ENCODE measurements around the gene TCFL5. TPM values are rescaled to one million over a fixed set of nuclear protein-coding genes. Genes with fewer than 3 reads are reported as not detected.

Gene TCFL5
- total and polyA plus RNA-seq, 2 donors: 10.9 to 13.0 TPM

DNA sequence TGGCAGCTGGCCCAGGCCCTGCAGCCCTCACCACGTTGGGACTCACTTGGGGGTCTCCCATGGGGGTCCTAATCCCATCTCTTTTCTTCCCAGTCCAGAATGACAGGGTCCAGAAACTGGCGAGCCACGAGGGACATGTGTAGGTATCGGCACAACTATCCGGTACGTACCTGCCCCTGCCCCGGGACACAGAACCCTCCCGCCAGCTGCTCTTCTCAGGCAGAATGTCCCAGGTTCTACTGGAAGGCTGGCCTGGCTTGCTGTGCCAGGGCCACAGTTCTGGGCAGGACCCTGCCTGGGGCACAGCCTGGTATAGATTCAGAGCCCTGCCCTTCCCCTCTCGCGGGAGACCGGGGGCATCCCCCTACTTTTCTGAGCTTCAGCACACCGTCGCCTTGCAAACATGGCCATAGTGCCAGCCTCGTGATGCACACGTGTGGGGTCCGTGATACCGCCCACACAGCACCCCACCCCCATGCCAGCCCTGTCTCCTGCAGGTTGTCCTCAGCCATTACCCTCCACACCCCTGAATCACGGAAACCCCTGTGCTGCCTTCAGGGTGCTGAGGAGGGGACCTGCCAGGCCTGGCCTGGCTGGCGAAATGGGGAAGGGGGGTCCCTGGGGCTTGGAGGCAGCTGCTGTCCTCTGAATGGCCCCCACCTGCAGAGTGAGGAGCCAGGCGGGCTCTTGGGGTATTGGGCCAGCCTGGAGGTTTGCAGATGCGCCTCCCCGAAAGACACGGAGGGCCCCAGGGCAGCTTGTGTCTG lies 54.0 kb downstream of the TCFL5 start:
- Histone ChIP-seq H3K36me3 (ENCODE audit: control insufficient read depth in 2 of 2, insufficient read depth in 2 of 2, low read length in 1 of 2) (peaks cover 50 to 54% of the 10 kb centered on the region in 2 donors), H3K9me3 (ENCODE audit: control insufficient read depth in 2 of 2, insufficient read depth in 1 of 2, low read length in 1 of 2) (no peaks in the 10 kb centered on the region), H3K4me1 (ENCODE audit: control insufficient read depth in 2 of 2, insufficient read depth in 2 of 2, low read length in 2 of 2) (peaks cover 13 to 24% of the 10 kb centered on the region in 2 donors), H3K27me3 (ENCODE audit: control insufficient read depth in 2 of 2, insufficient read depth in 1 of 2, low read length in 1 of 2) (no peaks in the 10 kb centered on the region), H3K27ac (ENCODE audit: low read depth in 1 of 2, low read length in 1 of 2) (no peak overlapping the region), H3K4me3 (ENCODE audit: low read length in 2 of 2) (no peak overlapping the region)
- no peak for DNase-seq (ENCODE audit: low read depth in 6 of 9, low spot score in 9 of 9)
- 96% methylated on average over 23 of the region's 23 CpGs for WGBS

DNA sequence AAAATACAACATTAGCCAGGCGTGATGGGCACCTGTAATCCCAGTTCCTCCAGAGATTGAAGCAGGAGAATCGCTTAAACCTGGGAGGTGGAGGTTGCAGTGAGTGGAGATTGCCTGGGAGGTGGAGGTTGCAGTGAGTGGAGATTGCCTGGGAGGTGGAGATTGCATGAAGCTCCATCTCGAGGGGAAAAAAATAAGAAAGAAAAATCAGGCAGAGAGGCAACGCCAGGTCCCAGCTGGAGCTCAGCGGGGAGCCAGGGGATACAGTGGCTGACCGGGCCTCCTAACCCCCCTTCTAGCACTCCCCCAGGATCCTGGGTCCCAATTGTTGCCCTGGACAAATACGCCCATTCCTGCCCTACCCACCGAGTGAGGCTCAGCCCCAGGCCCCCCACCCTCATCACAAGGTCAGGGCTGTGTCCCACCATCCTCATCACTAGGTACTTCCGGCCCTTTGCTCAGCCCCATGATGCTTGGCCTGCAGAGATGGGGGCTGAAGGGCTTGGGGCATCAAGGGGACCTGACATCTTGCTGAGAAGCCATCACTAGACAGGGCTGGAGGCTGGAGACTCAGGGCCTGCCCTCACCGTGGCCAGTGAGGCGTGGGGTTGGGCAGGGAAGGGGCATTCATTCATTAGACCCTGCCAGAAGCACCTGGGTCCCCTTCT lies 55.1 kb downstream of the TCFL5 start:
- no peaks in the 10 kb centered on the region for H3K9me3 ChIP-seq (ENCODE audit: control insufficient read depth in 2 of 2, insufficient read depth in 1 of 2, low read length in 1 of 2)

DNA sequence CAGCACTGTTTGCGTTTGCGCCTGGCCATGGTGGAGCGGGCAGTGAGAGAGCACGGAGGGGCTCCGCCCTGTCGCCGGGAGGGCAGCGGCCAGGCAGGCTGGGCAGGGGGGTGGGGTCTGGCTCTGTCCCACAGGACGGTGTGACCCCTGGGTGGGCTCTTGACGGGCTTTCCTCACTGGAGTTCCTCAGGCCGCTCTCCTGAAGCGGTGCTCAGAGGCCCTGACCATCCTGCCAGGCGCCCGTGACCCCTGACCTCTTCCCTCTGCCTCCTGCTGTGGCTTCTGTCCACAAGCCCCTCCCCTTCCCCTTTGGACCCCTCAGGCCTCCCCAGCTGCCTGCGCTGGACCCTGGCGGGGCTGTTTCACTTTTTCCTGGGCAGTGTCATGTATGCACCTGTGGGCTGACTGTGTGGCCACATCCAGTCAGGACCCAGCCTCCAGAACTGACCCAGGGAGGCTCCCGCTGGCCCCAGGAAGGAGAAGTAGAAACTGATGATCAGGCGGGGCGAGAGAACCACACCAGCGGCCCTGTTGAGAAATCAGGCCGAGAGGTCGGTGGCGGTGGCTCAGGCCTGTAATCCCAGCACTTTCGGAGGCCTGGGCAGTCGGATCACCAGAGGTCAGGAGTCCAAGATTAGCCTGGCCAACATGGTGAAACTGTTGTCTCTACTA lies 55.8 kb downstream of the TCFL5 start:
- Histone ChIP-seq H3K4me3 (ENCODE audit: low read length in 2 of 2) (peak overlapping the region; percentile 59 to 86), H3K36me3 (ENCODE audit: control insufficient read depth in 2 of 2, insufficient read depth in 2 of 2, low read length in 1 of 2) (peaks cover 37 to 42% of the 10 kb centered on the region in 2 donors), H3K27me3 (ENCODE audit: control insufficient read depth in 2 of 2, insufficient read depth in 1 of 2, low read length in 1 of 2) (no peaks in the 10 kb centered on the region), H3K4me1 (ENCODE audit: control insufficient read depth in 2 of 2, insufficient read depth in 2 of 2, low read length in 2 of 2) (peaks cover 13 to 24% of the 10 kb centered on the region in 2 donors), H3K27ac (ENCODE audit: low read depth in 1 of 2, low read length in 1 of 2) (peak overlapping the region in 1 of 2 donors; percentile 46), H3K9me3 (ENCODE audit: control insufficient read depth in 2 of 2, insufficient read depth in 1 of 2, low read length in 1 of 2) (no peaks in the 10 kb centered on the region)
- 58% methylated on average over 25 of the region's 25 CpGs for WGBS
- no peak for DNase-seq (ENCODE audit: low read depth in 6 of 9, low spot score in 9 of 9)

More for the DNA sequence above, 55.1 kb downstream of the TCFL5 start:
- no peak overlapping the region for H3K4me3 ChIP-seq (ENCODE audit: low read length in 2 of 2)
- H3K4me1 ChIP-seq (ENCODE audit: control insufficient read depth in 2 of 2, insufficient read depth in 2 of 2, low read length in 2 of 2): peaks cover 13 to 24% of the 10 kb centered on the region in 2 donors
- WGBS: 86% methylated on average over 11 of the region's 11 CpGs
- H3K27me3 ChIP-seq (ENCODE audit: control insufficient read depth in 2 of 2, insufficient read depth in 1 of 2, low read length in 1 of 2): no peaks in the 10 kb centered on the region
- no peak for DNase-seq (ENCODE audit: low read depth in 6 of 9, low spot score in 9 of 9)
- peaks cover 40 to 45% of the 10 kb centered on the region in 2 donors for H3K36me3 ChIP-seq (ENCODE audit: control insufficient read depth in 2 of 2, insufficient read depth in 2 of 2, low read length in 1 of 2)
- no peak overlapping the region for H3K27ac ChIP-seq (ENCODE audit: low read depth in 1 of 2, low read length in 1 of 2)

DNA sequence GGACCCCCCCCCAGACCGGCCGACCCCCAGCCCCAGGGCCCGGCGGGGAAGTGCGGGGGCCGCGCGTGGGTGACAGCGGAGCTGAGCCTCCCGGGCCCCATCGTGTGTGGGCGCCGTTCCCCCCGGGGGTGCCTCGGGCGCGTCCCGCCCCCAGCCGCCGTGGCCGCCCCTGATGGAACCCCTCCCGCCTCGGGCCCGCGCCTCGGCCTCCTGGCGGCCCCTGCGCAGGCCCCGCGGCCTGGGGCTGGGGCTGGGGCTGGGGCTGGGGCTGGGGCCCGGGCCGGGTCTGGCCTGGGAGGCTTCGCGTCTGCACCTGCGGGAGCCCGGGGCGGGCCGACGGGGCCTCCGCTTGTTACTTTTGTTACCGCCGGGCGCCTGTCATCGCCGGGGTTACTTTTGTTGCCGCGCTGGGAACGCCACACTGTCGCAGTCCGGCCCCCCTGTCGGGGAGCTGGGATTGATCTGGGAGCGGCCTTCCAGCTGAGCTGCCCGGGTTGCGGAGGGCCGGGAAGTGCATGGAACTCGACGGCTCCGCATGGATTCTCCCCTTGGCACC lies 56.4 kb downstream of the TCFL5 start:
- Histone ChIP-seq H3K27ac (ENCODE audit: low read depth in 1 of 2, low read length in 1 of 2) (peak overlapping the region in 1 of 2 donors; percentile 80), H3K4me1 (ENCODE audit: control insufficient read depth in 2 of 2, insufficient read depth in 2 of 2, low read length in 2 of 2) (peaks cover 13 to 24% of the 10 kb centered on the region in 2 donors), H3K36me3 (ENCODE audit: control insufficient read depth in 2 of 2, insufficient read depth in 2 of 2, low read length in 1 of 2) (peaks cover 34 to 36% of the 10 kb centered on the region in 2 donors), H3K4me3 (ENCODE audit: low read length in 2 of 2) (peak overlapping the region; percentile 59 to 86), H3K27me3 (ENCODE audit: control insufficient read depth in 2 of 2, insufficient read depth in 1 of 2, low read length in 1 of 2) (no peaks in the 10 kb centered on the region), H3K9me3 (ENCODE audit: control insufficient read depth in 2 of 2, insufficient read depth in 1 of 2, low read length in 1 of 2) (no peaks in the 10 kb centered on the region)
- WGBS: under 1% methylated on average over 58 of the region's 58 CpGs
- DNase-seq (ENCODE audit: low read depth in 6 of 9, low spot score in 9 of 9): no peak

DNA sequence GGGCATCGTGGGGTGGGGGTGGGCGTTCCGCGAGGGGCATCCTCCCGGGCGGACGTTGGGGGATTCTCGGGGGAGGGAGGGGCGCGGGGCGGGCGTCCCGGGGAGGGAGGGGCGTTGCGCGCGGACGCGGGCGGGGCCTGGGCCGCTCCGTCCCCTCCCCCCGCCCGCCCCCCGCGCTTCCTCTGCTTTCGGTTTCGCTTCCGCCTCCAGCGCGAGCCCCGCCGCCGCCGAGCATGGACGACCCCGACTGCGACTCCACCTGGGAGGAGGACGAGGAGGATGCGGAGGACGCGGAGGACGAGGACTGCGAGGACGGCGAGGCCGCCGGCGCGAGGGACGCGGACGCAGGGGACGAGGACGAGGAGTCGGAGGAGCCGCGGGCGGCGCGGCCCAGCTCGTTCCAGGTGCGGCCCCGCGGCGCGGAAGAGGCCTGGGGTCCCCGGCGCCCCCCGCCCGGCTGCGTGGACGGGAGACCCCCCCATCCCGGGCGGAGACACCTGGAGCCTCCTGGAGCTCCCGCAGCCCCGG lies 56.9 kb downstream of the TCFL5 start, which contains the start of gene OGFR:
Gene OGFR (plus strand): TSS at position 209 of the 528 bp plus-strand sequence. CDS start 25 bp downstream, at position 234.
- WGBS: under 1% methylated on average over 76 of the region's 77 CpGs
- DNase-seq (ENCODE audit: low read depth in 6 of 9, low spot score in 9 of 9): peak in 5 of 9 donors; percentile 68 to 88 (median 83)
- H3K4me3 ChIP-seq (ENCODE audit: low read length in 2 of 2): peak within 1 kb of the TSS; percentile 59 to 86
- H3K27me3 ChIP-seq (ENCODE audit: control insufficient read depth in 2 of 2, insufficient read depth in 1 of 2, low read length in 1 of 2): no peaks in the 10 kb centered on the region
- no peaks in the 10 kb centered on the region for H3K9me3 ChIP-seq (ENCODE audit: control insufficient read depth in 2 of 2, insufficient read depth in 1 of 2, low read length in 1 of 2)
- peaks cover 33 to 34% of the 10 kb centered on the region in 2 donors for H3K36me3 ChIP-seq (ENCODE audit: control insufficient read depth in 2 of 2, insufficient read depth in 2 of 2, low read length in 1 of 2)
- peaks cover 13 to 24% of the 10 kb centered on the region in 2 donors for H3K4me1 ChIP-seq (ENCODE audit: control insufficient read depth in 2 of 2, insufficient read depth in 2 of 2, low read length in 2 of 2)
- H3K27ac ChIP-seq (ENCODE audit: low read depth in 1 of 2, low read length in 1 of 2): peak within 1 kb of the TSS; percentile 60 to 80

DNA sequence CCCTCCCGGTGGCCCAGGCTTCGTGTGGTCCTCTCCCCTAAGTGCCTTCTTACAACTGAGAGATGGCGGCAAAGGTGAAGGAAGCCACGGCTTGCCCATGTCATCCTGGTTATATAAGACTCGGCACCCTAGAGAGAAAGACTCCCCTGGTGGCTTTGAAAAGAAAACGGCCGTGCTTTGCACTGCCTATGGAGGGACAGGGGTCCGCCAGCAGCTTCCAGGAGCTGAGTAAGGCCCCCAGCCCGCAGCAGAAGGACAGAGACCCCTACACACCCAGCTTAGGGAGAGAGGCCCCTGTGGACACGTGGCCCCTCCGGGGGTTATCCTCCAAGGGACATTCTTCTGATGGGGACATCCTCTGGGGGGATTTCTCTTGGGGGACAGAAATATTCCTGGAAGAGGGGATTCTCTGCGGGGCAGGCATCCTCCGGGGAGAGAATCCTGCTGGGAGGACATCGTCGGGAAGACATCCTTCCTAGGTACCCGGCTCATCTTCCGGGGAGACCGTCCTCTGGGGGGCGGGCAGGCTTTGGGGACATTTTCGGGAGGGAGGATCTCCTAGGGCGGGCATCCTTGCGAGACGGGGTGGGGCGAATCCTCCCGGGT lies 57.5 kb downstream of the TCFL5 start:
- Histone ChIP-seq H3K36me3 (ENCODE audit: control insufficient read depth in 2 of 2, insufficient read depth in 2 of 2, low read length in 1 of 2) (peaks cover 33 to 34% of the 10 kb centered on the region in 2 donors), H3K27ac (ENCODE audit: low read depth in 1 of 2, low read length in 1 of 2) (peak overlapping the region; percentile 43 to 60), H3K9me3 (ENCODE audit: control insufficient read depth in 2 of 2, insufficient read depth in 1 of 2, low read length in 1 of 2) (no peaks in the 10 kb centered on the region), H3K4me1 (ENCODE audit: control insufficient read depth in 2 of 2, insufficient read depth in 2 of 2, low read length in 2 of 2) (peaks cover 13 to 24% of the 10 kb centered on the region in 2 donors), H3K4me3 (ENCODE audit: low read length in 2 of 2) (peak overlapping the region; percentile 51 to 86), H3K27me3 (ENCODE audit: control insufficient read depth in 2 of 2, insufficient read depth in 1 of 2, low read length in 1 of 2) (no peaks in the 10 kb centered on the region)
- WGBS: 13% methylated on average over 25 of the region's 25 CpGs
- peak in 1 of 9 donors; percentile 56 for DNase-seq (ENCODE audit: low read depth in 6 of 9, low spot score in 9 of 9)

DNA sequence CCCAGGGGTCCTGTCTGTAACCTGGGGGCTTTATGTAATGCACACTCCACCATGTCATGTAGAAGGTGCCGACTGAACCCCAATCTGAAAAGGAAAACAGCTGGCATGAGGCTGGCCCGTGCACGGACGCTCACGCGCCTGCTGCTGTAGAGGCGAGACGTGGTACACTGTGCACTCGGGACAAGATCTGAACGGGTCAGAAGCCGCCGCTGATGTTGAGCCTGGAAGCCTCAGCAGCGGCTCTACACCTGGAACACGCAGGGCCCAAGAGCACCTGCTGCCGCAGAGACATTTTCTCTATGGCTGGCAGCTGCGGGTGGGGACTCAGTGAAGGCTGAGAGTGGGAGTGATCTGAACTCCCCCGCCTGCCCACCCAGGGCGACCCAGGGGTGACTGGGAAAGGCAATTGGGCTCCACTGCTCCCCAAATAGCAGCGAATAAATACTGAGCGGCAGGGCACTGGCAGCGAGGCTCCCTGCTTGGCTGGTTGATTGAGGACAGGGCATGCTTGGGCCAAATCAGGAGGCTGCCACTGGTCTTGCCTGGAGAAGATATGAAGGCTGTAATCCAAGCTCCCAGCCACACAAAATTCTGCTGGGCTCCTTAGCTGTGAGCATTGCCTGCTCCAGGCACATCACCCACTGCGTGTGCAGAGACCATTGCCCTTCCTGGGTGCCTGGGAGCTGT lies 59.5 kb downstream of the TCFL5 start:
- H3K4me1 ChIP-seq (ENCODE audit: control insufficient read depth in 2 of 2, insufficient read depth in 2 of 2, low read length in 2 of 2): peaks cover 14 to 26% of the 10 kb centered on the region in 2 donors
- no peaks in the 10 kb centered on the region for H3K27me3 ChIP-seq (ENCODE audit: control insufficient read depth in 2 of 2, insufficient read depth in 1 of 2, low read length in 1 of 2)
- H3K27ac ChIP-seq (ENCODE audit: low read depth in 1 of 2, low read length in 1 of 2): no peak overlapping the region
- no peak for DNase-seq (ENCODE audit: low read depth in 6 of 9, low spot score in 9 of 9)
- whole genome bisulfite sequencing: 95% methylated on average over 22 of the region's 22 CpGs
- peaks cover 0 to 5% of the 10 kb centered on the region in 2 donors for H3K9me3 ChIP-seq (ENCODE audit: control insufficient read depth in 2 of 2, insufficient read depth in 1 of 2, low read length in 1 of 2)
- no peak overlapping the region for H3K4me3 ChIP-seq (ENCODE audit: low read length in 2 of 2)
- peaks cover 25 to 34% of the 10 kb centered on the region in 2 donors for H3K36me3 ChIP-seq (ENCODE audit: control insufficient read depth in 2 of 2, insufficient read depth in 2 of 2, low read length in 1 of 2)

All from thymus (tissue), 11 donors.